Activated T-cell treated with anti-CD3 and anti-CD28 coated beads, Interleukin-2, amount 50 U/mL, for 24 hours (primary cell): ENCODE data around the gene PLCB1.

Source experiments
- DNase-seq: peaks from one replicate; pipeline ENCODE4 v3.0.0-alpha.2; 2020
- H3K27ac Mint-ChIP-seq: 2 replicates; pipeline ENCODE4 v1.8.0; 2020; ENCODE audit warnings: mild to moderate bottlenecking, mixed read lengths
- H3K27me3 Mint-ChIP-seq: 2 replicates; pipeline ENCODE4 v1.8.0; 2020; ENCODE audit warnings: mixed read lengths
- H3K36me3 Mint-ChIP-seq: 2 replicates; pipeline ENCODE4 v1.8.0; 2020; ENCODE audit warnings: low read depth, mixed read lengths
- H3K4me1 Mint-ChIP-seq: 2 replicates; pipeline ENCODE4 v1.8.0; 2020; ENCODE audit warnings: low read depth, mixed read lengths
- H3K4me3 Mint-ChIP-seq: 2 replicates; pipeline ENCODE4 v1.8.0; 2020; ENCODE audit warnings: mild to moderate bottlenecking, moderate library complexity, mixed read lengths
- H3K9me3 Mint-ChIP-seq: 2 replicates; pipeline ENCODE4 v1.8.0; 2020; ENCODE audit warnings: mixed read lengths

Gene PLCB1

DNA sequence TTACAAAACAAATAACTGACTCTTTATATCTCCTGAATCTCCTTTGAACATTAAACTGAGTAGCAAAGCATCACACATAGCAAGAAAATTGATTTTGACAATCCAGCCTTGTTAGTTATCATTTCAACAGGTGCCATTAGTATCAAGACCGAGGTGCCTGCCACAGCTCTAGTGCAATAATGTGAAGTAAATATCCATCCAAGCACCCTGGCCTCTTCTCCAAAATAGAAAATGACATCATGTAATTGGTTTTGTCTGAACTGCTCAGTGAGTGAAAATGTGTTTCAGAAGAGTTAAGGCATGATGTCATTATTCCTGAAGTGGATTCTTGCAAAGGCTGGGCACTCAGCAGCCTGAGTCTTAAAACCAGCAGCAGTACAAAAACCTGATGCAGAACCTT, 341.4 kb downstream of the PLCB1 start:
- Mint-ChIP-seq H3K36me3 (no peaks in the 10 kb centered on the region), H3K4me1 (no peaks in the 10 kb centered on the region), H3K4me3 (no peak overlapping the region), H3K27me3 (peaks cover 2% of the 10 kb centered on the region), H3K9me3 (no peaks in the 10 kb centered on the region), H3K27ac (no peak overlapping the region)
- no peak for DNase-seq

GRCh38 chr20:8474027-8474668, 342.1 kb downstream of the PLCB1 start:
- Mint-ChIP-seq H3K27me3 (peaks cover 2% of the 10 kb centered on the region), H3K4me1 (no peaks in the 10 kb centered on the region), H3K27ac (no peak overlapping the region), H3K9me3 (no peaks in the 10 kb centered on the region), H3K4me3 (no peak overlapping the region), H3K36me3 (no peaks in the 10 kb centered on the region)
- no peak for DNase-seq

- no peak overlapping the region for H3K27ac Mint-ChIP-seq
- no peaks in the 10 kb centered on the region for H3K4me1 Mint-ChIP-seq
- H3K9me3 Mint-ChIP-seq = no peaks in the 10 kb centered on the region
- H3K36me3 Mint-ChIP-seq = no peaks in the 10 kb centered on the region
- DNase-seq = no peak
- no peak overlapping the region for H3K4me3 Mint-ChIP-seq
- peaks cover 2% of the 10 kb centered on the region for H3K27me3 Mint-ChIP-seq
Measured at GRCh38 chr20:8476021-8476420, 344.0 kb downstream of the PLCB1 start.

DNA sequence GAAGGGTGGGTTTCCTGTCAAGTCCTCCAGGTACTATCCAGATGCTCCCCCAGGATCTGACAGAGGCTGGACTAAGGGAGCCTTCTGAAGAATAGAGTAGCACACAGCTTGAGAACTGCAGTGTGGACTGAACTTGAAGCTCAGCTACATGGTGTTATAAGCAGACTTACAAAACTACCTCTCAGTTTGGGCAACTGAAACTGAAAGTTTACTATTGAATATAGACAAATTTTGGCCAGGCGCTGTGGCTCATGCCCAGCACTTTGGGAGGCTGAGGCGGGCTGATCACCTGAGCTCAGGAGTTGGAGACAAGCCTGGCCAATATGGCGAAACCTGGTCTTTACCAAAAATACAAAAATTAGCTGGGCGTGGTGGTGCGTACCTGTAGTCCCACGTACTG, 348.5 kb downstream of the PLCB1 start:
- Mint-ChIP-seq H3K4me1 (no peaks in the 10 kb centered on the region), H3K9me3 (no peaks in the 10 kb centered on the region), H3K36me3 (no peaks in the 10 kb centered on the region), H3K27ac (no peak overlapping the region), H3K4me3 (no peak overlapping the region), H3K27me3 (no peaks in the 10 kb centered on the region)
- DNase-seq = no peak

DNA sequence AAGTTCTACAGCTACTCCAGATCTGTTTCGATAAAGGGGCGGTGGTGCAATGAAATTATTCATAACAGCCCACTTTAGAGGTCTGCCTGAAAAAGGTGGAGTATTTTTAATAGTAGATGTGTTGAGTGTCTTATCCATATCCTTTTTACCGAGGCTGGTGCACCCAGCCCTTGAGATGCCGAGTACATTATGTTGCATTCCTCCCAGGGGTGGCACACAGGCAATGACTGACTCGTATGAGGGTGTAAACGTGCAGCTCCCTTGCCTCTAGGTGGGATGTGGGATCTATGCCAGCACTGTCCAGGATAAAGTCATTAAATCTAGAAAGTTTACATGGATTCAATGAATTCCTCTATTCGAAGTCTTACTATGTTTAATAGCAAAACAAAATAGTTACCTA, 355.6 kb downstream of the PLCB1 start:
- H3K4me1 Mint-ChIP-seq = no peaks in the 10 kb centered on the region
- no peaks in the 10 kb centered on the region for H3K9me3 Mint-ChIP-seq
- H3K27ac Mint-ChIP-seq = no peak overlapping the region
- H3K4me3 Mint-ChIP-seq = no peak overlapping the region
- H3K36me3 Mint-ChIP-seq = no peaks in the 10 kb centered on the region
- no peaks in the 10 kb centered on the region for H3K27me3 Mint-ChIP-seq
- DNase-seq = no peak

- H3K4me3 Mint-ChIP-seq = no peak overlapping the region
- no peaks in the 10 kb centered on the region for H3K4me1 Mint-ChIP-seq
- no peaks in the 10 kb centered on the region for H3K9me3 Mint-ChIP-seq
- no peaks in the 10 kb centered on the region for H3K27me3 Mint-ChIP-seq
- no peak for DNase-seq
- H3K27ac Mint-ChIP-seq = no peak overlapping the region
- no peaks in the 10 kb centered on the region for H3K36me3 Mint-ChIP-seq
Measured at GRCh38 chr20:8489094-8489883, 357.2 kb downstream of the PLCB1 start.

- DNase-seq = no peak
- Mint-ChIP-seq H3K27me3 (no peaks in the 10 kb centered on the region), H3K27ac (no peak overlapping the region), H3K4me3 (no peak overlapping the region), H3K36me3 (no peaks in the 10 kb centered on the region), H3K9me3 (no peaks in the 10 kb centered on the region), H3K4me1 (no peaks in the 10 kb centered on the region)
Measured at GRCh38 chr20:8490076-8490830, 358.2 kb downstream of the PLCB1 start.

GRCh38 chr20:8492173-8492572, 360.1 kb downstream of the PLCB1 start:
- Mint-ChIP-seq H3K9me3 (no peaks in the 10 kb centered on the region), H3K4me3 (no peak overlapping the region), H3K4me1 (no peaks in the 10 kb centered on the region), H3K27ac (no peak overlapping the region), H3K27me3 (no peaks in the 10 kb centered on the region), H3K36me3 (no peaks in the 10 kb centered on the region)
- no peak for DNase-seq

DNA sequence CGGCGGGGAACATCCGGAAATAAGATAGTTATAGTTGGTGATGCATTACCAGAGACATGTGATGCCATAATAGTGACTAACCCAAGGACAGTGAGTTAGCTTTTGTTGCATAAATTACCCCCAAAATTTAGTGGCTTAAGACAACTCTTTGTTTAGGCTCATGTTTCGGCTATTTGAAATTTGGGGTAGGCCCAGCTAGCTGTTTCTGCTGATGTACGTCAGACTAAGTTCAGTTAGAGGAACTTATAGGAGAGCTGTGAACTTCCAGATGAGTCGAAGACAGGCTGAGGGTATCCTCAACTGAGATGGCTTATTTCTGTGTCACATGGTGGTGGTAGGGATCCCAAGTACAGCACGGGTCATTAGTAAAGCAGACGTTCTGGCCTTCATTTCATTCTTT, 366.5 kb downstream of the PLCB1 start:
- Mint-ChIP-seq H3K27me3 (no peaks in the 10 kb centered on the region), H3K4me3 (no peak overlapping the region), H3K27ac (no peak overlapping the region), H3K36me3 (no peaks in the 10 kb centered on the region), H3K4me1 (no peaks in the 10 kb centered on the region), H3K9me3 (no peaks in the 10 kb centered on the region)
- DNase-seq = no peak

DNA sequence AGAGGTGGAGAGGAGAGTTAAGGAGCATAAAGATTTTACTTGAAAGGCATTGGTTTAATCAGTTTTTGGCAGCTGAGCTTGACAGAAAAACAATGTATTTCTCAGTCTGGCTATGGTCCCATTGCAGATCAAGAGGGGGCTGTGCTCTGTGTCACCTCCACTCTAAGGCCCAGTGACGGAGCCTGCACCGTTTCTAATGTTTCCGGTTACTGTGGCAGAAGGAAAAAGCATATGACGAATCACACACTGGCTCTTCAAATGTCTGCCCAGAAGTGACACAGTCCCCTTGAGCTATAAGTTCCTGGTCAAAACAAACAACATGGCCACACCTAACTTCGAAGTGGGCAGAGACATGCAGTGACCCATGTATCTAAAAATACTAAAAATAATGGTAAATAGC, 372.0 kb downstream of the PLCB1 start:
- Mint-ChIP-seq H3K27ac (no peak overlapping the region), H3K4me3 (no peak overlapping the region), H3K36me3 (no peaks in the 10 kb centered on the region), H3K27me3 (no peaks in the 10 kb centered on the region), H3K4me1 (no peaks in the 10 kb centered on the region), H3K9me3 (no peaks in the 10 kb centered on the region)
- DNase-seq = no peak

- Mint-ChIP-seq H3K27ac (no peak overlapping the region), H3K4me1 (no peaks in the 10 kb centered on the region), H3K36me3 (no peaks in the 10 kb centered on the region), H3K4me3 (no peak overlapping the region), H3K9me3 (no peaks in the 10 kb centered on the region), H3K27me3 (no peaks in the 10 kb centered on the region)
- no peak for DNase-seq
Measured at GRCh38 chr20:8505476-8506200, 373.6 kb downstream of the PLCB1 start.

DNA sequence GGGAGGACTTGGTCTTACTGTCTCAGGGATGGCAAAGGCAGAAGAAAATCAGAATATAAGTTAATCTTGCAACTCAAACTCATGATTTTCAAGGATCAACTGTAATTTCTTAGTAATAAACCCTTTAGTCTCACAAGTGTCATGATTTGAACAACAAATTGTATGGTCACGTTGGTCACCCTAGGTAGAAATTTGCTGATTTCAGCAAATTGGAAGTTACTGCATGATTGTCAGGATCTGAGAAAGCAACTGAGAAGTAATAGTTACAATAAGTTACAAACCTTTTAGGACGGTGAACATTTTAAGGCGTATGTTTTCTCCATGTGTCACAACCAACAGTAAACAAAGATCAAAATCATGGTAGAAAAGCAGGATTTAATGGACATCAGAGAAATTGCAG, 375.2 kb downstream of the PLCB1 start:
- Mint-ChIP-seq H3K27ac (no peak overlapping the region), H3K4me3 (no peak overlapping the region), H3K4me1 (no peaks in the 10 kb centered on the region), H3K36me3 (no peaks in the 10 kb centered on the region), H3K27me3 (no peaks in the 10 kb centered on the region), H3K9me3 (no peaks in the 10 kb centered on the region)
- DNase-seq = no peak

DNA sequence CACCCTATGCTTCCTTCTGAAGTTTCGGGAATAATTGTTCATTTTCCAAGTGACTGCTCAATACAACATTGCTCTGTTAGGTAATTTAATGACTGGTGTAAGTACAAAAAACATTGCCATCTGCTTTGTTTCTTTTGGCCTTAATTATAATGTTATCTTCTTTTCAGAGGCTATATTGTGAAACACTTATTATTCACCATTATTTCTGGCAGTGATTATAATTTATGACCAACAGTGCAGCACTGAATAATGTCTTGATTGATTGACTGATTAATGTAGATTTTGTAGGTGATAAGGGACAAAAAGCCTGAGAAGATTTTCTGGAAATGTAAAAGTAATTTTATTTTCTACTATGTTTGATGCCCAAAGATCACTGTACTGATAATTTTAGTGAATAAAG, 377.7 kb downstream of the PLCB1 start:
- H3K9me3 Mint-ChIP-seq = no peaks in the 10 kb centered on the region
- no peak overlapping the region for H3K4me3 Mint-ChIP-seq
- H3K4me1 Mint-ChIP-seq = no peaks in the 10 kb centered on the region
- H3K27ac Mint-ChIP-seq = no peak overlapping the region
- no peak for DNase-seq
- no peaks in the 10 kb centered on the region for H3K36me3 Mint-ChIP-seq
- no peaks in the 10 kb centered on the region for H3K27me3 Mint-ChIP-seq

DNA sequence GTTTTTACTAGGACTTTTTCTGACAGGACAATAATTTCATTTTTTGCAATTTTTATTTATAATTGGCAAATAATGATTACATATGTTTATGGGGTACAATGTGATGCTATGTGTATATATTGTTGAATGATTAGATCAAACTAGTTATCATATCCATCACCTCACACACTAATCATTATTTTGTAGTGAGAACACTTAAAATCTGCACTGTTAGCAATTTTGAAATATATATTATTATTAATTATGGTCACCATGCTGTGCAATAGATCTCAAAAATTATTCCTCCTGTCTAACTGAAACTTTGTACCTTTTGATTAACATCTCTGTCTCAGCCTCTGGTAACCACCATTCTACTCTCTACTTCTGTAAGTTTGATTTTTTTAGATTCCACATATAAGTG, 378.7 kb downstream of the PLCB1 start:
- Mint-ChIP-seq H3K4me1 (no peaks in the 10 kb centered on the region), H3K27ac (no peak overlapping the region), H3K9me3 (no peaks in the 10 kb centered on the region), H3K36me3 (no peaks in the 10 kb centered on the region), H3K27me3 (no peaks in the 10 kb centered on the region), H3K4me3 (no peak overlapping the region)
- DNase-seq = no peak
